ENCODE measurements around the gene SETD6. TPM values are rescaled to one million over a fixed set of nuclear protein-coding genes. Genes with fewer than 3 reads are reported as not detected.

Gene SETD6
- total RNA-seq, 3 donors from 2014 or later (not counting 1 experiment from before 2014, with no cell fraction given), result 20.3 to 34.5 (median 21.3) TPM

- ATAC-seq, result peak in 2 of 3 donors; percentile 55 to 68
- Mint-ChIP-seq H3K4me3 (peak overlapping the region; percentile 49), H3K4me1 (peaks cover 0 to 7% of the 10 kb centered on the region in 2 donors), H3K36me3 (no peaks in the 10 kb centered on the region), H3K27ac (peak overlapping the region in 1 of 2 donors; percentile 51), H3K27me3 (ENCODE audit: low read depth in 2 of 2) (peaks cover 6 to 21% of the 10 kb centered on the region in 2 donors), H3K9me3 (no peaks in the 10 kb centered on the region)
- peak in 1 of 2 donors; percentile 66 for DNase-seq
- intact Hi-C loops (cut with micrococcal nuclease), result no loop called here
- H3K9me3 ChIP-seq (ENCODE audit: control insufficient read depth, insufficient read depth, low read length), result no peaks in the 10 kb centered on the region
- peaks cover 6% of the 10 kb centered on the region for H3K27me3 ChIP-seq (ENCODE audit: control insufficient read depth, insufficient read depth, low read length)
- H3K36me3 ChIP-seq (ENCODE audit: control insufficient read depth, insufficient read depth, low read length), result no peaks in the 10 kb centered on the region
- H3K27ac ChIP-seq (ENCODE audit: low read length), result no peak overlapping the region
- peaks cover 19% of the 10 kb centered on the region for H3K4me1 ChIP-seq (ENCODE audit: control insufficient read depth, insufficient read depth, low read length)
- WGBS (ENCODE audit: insufficient coverage), result 13% methylated on average over 42 of the region's 42 CpGs
- peak overlapping the region; percentile 32 for H3K4me3 ChIP-seq (ENCODE audit: low read length)
- TF ChIP-seq CTCF (IDR thresholded peaks at IDR 0.05), result no peak
These were observed 13.8 kb upstream of the SETD6 start for GRCh38 chr16:58501242-58502131.

- no peak overlapping the region for H3K4me3 ChIP-seq (ENCODE audit: low read length)
- WGBS (ENCODE audit: insufficient coverage), result 77% methylated on average over 8 of the region's 8 CpGs
- peaks cover 21% of the 10 kb centered on the region for H3K4me1 ChIP-seq (ENCODE audit: control insufficient read depth, insufficient read depth, low read length)
- Mint-ChIP-seq H3K36me3 (no peaks in the 10 kb centered on the region), H3K27ac (no peak overlapping the region), H3K9me3 (no peaks in the 10 kb centered on the region), H3K4me1 (peaks cover 0 to 7% of the 10 kb centered on the region in 2 donors), H3K4me3 (no peak overlapping the region), H3K27me3 (ENCODE audit: low read depth in 2 of 2) (peaks cover 6 to 21% of the 10 kb centered on the region in 2 donors)
- no peaks in the 10 kb centered on the region for H3K36me3 ChIP-seq (ENCODE audit: control insufficient read depth, insufficient read depth, low read length)
- no peaks in the 10 kb centered on the region for H3K9me3 ChIP-seq (ENCODE audit: control insufficient read depth, insufficient read depth, low read length)
- H3K27ac ChIP-seq (ENCODE audit: low read length), result no peak overlapping the region
- intact Hi-C loops (cut with micrococcal nuclease), result no loop called here
- no peak for ATAC-seq
- TF ChIP-seq CTCF (IDR thresholded peaks at IDR 0.05), result no peak
- DNase-seq, result no peak
- peaks cover 6% of the 10 kb centered on the region for H3K27me3 ChIP-seq (ENCODE audit: control insufficient read depth, insufficient read depth, low read length)
These were observed 12.9 kb upstream of the SETD6 start for GRCh38 chr16:58502217-58502921.

- Histone ChIP-seq H3K4me3 (ENCODE audit: low read length) (no peak overlapping the region), H3K36me3 (ENCODE audit: control insufficient read depth, insufficient read depth, low read length) (no peaks in the 10 kb centered on the region), H3K27ac (ENCODE audit: low read length) (no peak overlapping the region), H3K9me3 (ENCODE audit: control insufficient read depth, insufficient read depth, low read length) (no peaks in the 10 kb centered on the region), H3K27me3 (ENCODE audit: control insufficient read depth, insufficient read depth, low read length) (peaks cover 6% of the 10 kb centered on the region), H3K4me1 (ENCODE audit: control insufficient read depth, insufficient read depth, low read length) (peaks cover 21% of the 10 kb centered on the region)
- peaks cover 6 to 21% of the 10 kb centered on the region in 2 donors for H3K27me3 Mint-ChIP-seq (ENCODE audit: low read depth in 2 of 2)
- no peak for ATAC-seq
- no peak overlapping the region for H3K27ac Mint-ChIP-seq
- WGBS (ENCODE audit: insufficient coverage), result 88% methylated on average over 14 of the region's 14 CpGs
- H3K4me1 Mint-ChIP-seq, result peaks cover 0 to 7% of the 10 kb centered on the region in 2 donors
- no peaks in the 10 kb centered on the region for H3K36me3 Mint-ChIP-seq
- no peak for TF ChIP-seq CTCF (IDR thresholded peaks at IDR 0.05)
- no peaks in the 10 kb centered on the region for H3K9me3 Mint-ChIP-seq
- H3K4me3 Mint-ChIP-seq, result no peak overlapping the region
- DNase-seq, result no peak
- intact Hi-C loops (cut with micrococcal nuclease), result no loop called here
These were observed 12.0 kb upstream of the SETD6 start for GRCh38 chr16:58503166-58503862.

Measured in natural killer cell (primary cell).